ENCODE data around the gene CRTC1. TPM values are rescaled to one million over a fixed set of nuclear protein-coding genes. Genes with fewer than 3 reads are reported as not detected.

The CRTC1 gene
- total RNA-seq, 1 donor: 2.4 TPM

- no peak overlapping the region for H3K4me3 ChIP-seq (ENCODE audit: low read depth, low read length)
- TF ChIP-seq, protein P1, sequence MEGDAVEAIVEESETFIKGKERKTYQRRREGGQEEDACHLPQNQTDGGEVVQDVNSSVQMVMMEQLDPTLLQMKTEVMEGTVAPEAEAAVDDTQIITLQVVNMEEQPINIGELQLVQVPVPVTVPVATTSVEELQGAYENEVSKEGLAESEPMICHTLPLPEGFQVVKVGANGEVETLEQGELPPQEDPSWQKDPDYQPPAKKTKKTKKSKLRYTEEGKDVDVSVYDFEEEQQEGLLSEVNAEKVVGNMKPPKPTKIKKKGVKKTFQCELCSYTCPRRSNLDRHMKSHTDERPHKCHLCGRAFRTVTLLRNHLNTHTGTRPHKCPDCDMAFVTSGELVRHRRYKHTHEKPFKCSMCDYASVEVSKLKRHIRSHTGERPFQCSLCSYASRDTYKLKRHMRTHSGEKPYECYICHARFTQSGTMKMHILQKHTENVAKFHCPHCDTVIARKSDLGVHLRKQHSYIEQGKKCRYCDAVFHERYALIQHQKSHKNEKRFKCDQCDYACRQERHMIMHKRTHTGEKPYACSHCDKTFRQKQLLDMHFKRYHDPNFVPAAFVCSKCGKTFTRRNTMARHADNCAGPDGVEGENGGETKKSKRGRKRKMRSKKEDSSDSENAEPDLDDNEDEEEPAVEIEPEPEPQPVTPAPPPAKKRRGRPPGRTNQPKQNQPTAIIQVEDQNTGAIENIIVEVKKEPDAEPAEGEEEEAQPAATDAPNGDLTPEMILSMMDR (IDR thresholded peaks at IDR 0.05; ENCODE audit: insufficient read depth, low read length): no peak
- DNase-seq (ENCODE audit: low read depth): no peak
These were observed 61.7 kb downstream of the CRTC1 start for GRCh38 chr19:18745012-18745735.

GRCh38 chr19:18745931-18746330, 62.5 kb downstream of the CRTC1 start:
- no peak overlapping the region for H3K4me3 ChIP-seq (ENCODE audit: low read depth, low read length)
- TF ChIP-seq, protein P1 (IDR thresholded peaks at IDR 0.05; ENCODE audit: insufficient read depth, low read length): no peak
- DNase-seq (ENCODE audit: low read depth): no peak

GRCh38 chr19:18746401-18747325, 63.2 kb downstream of the CRTC1 start:
- DNase-seq (ENCODE audit: low read depth): no peak
- no peak overlapping the region for H3K4me3 ChIP-seq (ENCODE audit: low read depth, low read length)
- TF ChIP-seq, protein P1 (IDR thresholded peaks at IDR 0.05; ENCODE audit: insufficient read depth, low read length): no peak

DNA sequence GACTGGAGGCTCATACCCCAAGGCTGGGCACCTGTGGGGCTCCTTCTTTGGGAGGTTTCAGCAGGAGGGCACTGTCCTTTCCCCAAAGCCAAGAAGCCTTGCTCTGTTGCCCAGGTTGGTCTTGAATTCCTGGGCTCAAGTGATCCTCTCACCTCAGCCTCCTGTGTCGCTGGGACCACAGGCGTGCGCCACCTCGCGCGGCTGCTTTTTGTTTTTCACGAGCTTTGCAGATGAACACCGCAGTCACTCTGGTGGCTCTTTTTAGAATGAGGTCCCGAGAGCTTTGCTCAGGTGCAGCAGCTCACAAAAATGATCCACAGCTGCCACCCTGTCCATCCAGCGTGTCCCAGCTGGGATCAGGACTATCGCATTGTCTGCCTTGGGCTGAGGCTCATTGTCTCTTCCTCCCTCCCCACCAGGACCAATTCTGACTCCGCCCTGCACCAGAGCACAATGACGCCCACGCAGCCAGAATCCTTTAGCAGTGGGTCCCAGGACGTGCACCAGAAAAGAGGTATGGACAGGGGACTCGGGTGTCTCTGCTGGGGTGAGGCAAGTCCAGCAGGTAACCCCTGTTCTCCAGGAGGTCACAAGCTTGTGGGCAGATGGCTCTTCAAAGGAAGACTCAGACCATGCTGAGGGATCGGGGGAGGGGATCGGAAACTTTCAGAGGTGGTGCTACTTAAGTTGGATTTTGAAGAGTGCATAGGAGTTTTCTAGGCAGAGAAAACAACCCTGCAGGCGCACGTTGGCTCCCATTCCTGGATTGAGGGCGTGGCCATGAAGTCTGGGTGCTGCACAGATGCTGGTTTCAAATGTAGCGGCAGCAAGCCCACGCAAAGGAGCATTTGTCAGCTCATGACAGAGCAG, 66.1 kb downstream of the CRTC1 start:
- DNase-seq (ENCODE audit: low read depth): no peak
- TF ChIP-seq, protein P1 (IDR thresholded peaks at IDR 0.05; ENCODE audit: insufficient read depth, low read length): no peak
- no peak overlapping the region for H3K4me3 ChIP-seq (ENCODE audit: low read depth, low read length)

GRCh38 chr19:18750295-18750970, 67.0 kb downstream of the CRTC1 start:
- H3K4me3 ChIP-seq (ENCODE audit: low read depth, low read length): no peak overlapping the region
- TF ChIP-seq, protein P1 (IDR thresholded peaks at IDR 0.05; ENCODE audit: insufficient read depth, low read length): no peak
- DNase-seq (ENCODE audit: low read depth): no peak

DNA sequence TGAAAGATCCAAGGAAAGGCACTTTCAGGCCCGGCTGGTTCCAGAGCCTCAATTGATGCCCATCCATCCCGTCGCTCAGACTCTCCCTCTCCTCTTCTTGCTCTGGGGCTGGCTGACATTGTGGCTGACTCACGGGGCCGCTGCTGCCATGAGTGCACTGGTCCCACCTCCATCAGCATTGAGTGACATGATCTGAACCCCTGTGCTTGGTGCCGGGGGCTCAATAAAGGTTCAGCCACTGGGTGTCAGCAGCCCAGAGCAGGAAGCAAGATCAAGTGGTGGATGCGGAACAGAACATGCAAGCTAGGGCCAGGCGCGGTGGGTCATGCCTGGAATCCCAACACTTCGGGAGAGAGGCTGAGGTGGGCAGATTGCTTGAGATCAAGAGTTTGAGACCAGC, 68.1 kb downstream of the CRTC1 start:
- no peak for DNase-seq (ENCODE audit: low read depth)
- TF ChIP-seq, protein P1 (IDR thresholded peaks at IDR 0.05; ENCODE audit: insufficient read depth, low read length): no peak
- no peak overlapping the region for H3K4me3 ChIP-seq (ENCODE audit: low read depth, low read length)

Measured in fibroblast of the aortic adventitia (primary cell).